Stimulated activated CD8-positive, alpha-beta memory T cell treated with anti-CD3 and anti-CD28 coated beads, Interleukin-12 subunit alpha, Interleukin-12 subunit beta, amount 100 ng/mL, for 24 hours (primary cell): ENCODE results near the gene RNF25.

Experiments used
- DNase-seq: peaks from one replicate; pipeline ENCODE4 v3.0.0-alpha.2; 2020; ENCODE audit errors: extremely low read depth

Gene RNF25

DNA sequence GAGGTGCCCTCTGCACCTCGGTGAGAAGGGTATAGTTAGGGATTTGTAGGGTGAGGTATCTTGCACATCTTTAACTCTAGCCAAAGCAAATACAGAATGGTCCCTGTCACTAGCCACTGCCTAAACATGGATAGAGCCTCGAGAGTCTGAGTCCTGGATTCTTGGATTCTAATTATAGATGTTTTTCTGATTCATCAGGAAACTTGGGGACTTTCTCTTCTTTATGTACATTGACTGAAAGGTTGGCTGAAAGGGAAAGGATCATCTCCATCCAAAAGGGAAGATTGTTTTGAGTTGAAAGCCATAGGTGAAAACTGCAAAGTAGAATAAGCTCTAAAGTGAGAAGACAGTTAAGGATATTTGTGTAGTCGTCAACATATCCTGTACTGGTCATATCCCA, 8.3 kb upstream of the RNF25 start:
- no peak for DNase-seq

DNA sequence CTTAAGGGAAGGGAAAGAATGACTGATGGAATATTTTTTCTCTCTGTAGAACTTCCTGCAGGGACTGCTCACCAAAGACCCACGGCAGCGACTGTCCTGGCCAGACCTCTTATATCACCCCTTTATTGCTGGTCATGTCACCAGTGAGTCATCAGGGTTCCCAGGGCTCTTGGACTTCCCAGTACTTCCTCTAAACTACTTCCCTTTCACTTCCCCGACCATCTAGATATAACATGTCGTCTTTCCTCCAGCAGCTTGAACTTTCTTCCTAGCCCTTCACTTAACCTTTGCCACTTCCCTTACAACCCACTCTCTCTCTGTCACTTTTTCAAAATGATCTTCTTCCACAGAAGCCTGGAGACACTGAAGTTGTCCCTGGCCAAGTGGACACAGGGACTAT, 7.3 kb upstream of the RNF25 start:
- no peak for DNase-seq

GRCh38 chr2:218671097-218671653, 627 bp downstream of the RNF25 start:
- no peak for DNase-seq

GRCh38 chr2:218664653-218665052, 7.1 kb downstream of the RNF25 start:
- DNase-seq, result no peak

GRCh38 chr2:218663901-218664300, 7.9 kb downstream of the RNF25 start:
- no peak for DNase-seq

GRCh38 chr2:218662827-218663226, 9.0 kb downstream of the RNF25 start:
- DNase-seq, result no peak

GRCh38 chr2:218662377-218662776, 9.4 kb downstream of the RNF25 start:
- DNase-seq, result no peak

- no peak for DNase-seq
Measured at GRCh38 chr2:218659988-218660358, 11.8 kb downstream of the RNF25 start.

- peak; percentile 93 for DNase-seq
Measured at GRCh38 chr2:218659258-218659987, 12.4 kb downstream of the RNF25 start, which contains the start of the genes BCS1L and ZNF142. BCS1L (plus strand) TSS chr2:218659683; CDS start chr2:218660988, 1,305 bp downstream. ZNF142 (minus strand) TSS chr2:218659623; CDS start chr2:218656429, 3,194 bp downstream.

DNA sequence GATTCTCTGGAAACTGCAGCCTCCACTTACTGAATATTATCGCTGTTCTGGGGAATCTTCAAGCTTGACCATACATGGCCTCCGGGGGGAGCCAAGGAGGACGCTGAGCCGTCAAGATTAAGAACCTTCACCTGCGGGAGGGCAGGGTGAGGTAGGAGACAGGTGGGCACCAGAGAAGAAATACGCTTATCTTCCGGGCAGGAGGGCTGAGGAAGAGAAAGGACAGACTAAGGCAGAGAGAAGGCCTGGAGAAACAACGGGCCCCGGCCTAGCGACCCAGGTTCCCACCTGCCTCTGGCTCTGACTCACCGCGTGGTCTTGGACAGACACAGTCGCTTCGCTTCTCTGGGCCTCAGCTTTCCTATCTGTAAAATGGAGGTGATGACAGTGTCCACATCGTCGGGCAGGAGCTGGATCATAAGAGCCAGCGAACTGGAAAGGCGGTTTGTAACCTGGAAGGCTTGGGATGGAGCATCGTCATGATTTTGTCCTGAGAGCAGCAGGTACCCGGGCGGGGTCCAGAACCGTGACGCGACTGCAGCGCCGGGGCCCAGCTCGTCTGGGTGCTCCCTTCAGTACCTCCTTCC, 13.0 kb downstream of the RNF25 start:
- no peak for DNase-seq

DNA sequence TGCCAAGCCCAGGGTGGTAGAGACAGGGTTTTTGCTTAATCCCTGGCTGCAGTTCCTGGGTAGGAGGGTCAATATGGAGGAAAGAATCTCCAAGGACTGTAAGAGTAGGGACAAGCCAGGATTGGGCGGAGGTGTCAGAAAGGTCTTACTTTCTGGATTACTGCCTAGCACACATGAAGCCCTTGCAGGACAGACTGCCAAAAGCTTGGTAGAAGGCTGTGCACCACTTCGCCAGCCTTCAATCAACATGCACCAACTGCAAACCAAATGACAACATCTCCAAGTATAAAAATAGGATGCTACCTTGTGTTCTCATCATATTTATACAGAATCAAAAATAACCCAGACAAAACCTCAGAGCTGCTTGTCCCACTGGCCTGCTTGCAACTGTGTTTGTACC, 16.1 kb downstream of the RNF25 start:
- no peak for DNase-seq

GRCh38 chr2:218648787-218649100, 23.1 kb downstream of the RNF25 start:
- DNase-seq, result no peak

DNA sequence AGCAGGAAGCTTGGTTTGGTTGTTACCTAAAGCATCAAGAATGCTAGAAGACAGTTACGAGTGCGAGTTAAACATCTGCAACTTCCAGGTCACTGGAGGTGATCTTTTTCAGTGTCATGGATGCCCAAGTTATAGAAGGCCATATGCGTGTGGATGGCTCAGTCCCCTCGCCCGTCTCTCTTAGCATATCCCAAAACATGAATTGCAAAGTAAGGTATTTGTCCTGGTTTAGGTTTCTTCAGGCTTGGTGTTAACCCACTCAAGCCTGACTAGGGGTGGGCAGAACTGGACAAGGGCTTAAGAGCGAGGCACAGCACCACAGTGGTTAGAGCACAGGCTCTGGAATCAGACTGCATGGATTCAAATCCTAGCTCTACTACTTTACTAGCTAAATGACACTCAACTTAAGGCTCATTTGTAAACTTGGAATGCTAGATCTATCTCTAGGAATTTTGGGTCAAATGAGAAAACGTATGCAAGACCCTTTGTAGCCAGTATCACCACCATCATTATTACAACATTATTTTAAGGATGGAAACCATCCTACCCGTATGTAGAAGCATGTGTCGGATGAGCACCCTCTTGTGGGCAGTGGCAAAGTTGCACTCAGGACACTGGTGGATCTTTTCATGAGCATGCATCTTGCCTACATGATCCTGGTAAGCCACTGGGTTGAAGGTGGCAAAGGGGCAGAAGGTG, 23.6 kb downstream of the RNF25 start:
- no peak for DNase-seq

DNA sequence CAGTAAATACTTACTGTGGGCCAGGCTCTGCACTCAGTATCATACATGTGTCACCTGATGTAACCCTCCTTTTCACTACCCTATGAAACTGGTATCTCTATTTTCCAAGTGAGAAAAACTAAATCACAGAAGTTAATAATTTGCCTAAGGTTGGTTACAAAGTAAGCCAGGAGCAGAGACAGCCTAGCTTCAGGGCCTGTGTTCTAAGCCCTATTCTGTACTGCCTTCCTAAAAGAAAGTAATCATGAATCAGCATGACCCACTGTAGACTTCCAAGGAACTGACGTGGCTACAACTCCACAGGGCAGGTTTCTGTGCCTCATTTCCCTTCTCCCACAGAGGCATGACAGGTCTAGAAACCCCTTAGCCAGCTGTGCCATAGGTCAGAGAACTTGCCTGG, 26.7 kb downstream of the RNF25 start:
- no peak for DNase-seq

GRCh38 chr2:218644721-218645120, 27.1 kb downstream of the RNF25 start:
- DNase-seq, result no peak

GRCh38 chr2:218643751-218644310, 28.0 kb downstream of the RNF25 start:
- no peak for DNase-seq

GRCh38 chr2:218642786-218643185, 29.0 kb downstream of the RNF25 start:
- DNase-seq, result no peak

DNA sequence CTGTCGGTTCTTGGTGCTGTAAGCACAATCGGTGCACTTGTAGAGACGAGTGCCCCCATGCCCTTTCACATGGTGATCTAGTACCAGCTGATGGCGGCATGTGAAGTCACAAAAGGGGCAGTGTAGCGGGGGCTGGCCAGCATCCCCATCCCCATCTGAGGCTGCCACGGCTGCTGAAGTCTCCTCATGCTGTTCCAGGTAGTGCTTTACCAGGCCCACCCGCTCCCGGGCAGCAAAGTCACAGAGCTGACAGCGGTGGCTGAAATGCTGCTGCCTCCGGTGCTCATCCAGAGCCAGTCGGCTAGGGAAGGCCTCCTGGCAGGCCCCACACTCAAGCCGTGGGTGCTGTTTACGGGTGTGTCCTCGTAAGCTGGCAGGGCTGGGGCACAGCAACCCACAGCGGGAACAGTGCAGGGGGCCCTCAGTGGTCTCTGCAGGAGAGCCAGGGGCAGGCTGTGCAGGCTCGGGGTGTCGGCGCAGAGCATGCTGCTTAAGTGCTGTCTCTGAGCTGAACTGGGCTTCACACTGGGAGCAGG, 29.6 kb downstream of the RNF25 start:
- no peak for DNase-seq

DNA sequence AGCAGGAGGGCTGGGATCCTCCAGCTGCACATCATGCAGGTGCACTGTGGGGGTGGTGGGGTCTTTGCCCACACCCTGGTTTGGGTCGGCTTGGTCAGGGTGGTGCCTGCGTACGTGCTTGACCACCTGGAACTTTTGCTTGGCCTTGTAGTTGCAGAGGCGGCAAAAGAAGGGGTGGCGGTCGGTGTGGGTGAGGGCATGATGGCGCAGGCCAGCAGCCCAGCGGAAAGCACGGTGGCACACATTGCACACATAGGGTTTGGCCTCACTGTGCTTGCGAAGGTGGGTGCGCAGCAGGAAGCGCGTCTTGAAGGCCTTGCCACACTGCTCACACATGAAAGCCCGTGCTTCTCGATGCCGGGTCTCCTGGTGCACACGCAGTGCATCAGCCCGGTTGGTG, 33.4 kb downstream of the RNF25 start:
- DNase-seq, result no peak

DNA sequence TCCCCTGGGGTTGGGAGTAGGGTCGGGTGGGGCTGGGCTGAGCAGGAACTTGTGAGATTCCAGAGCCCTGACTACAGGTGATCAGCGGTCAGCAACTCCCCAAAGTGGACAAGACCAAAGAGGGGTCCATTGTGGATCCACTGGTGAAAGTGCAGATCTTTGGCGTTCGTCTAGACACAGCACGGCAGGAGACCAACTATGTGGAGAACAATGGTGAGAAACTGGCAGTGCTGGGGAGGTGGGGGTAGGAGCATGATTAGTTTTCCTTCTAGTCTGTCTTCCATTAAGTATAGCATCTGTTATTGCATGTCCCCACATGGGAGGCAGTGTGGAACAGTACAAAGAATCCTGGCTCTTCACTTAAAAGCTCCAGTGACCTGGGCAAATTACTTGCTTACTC, 36.1 kb downstream of the RNF25 start:
- DNase-seq, result no peak

DNA sequence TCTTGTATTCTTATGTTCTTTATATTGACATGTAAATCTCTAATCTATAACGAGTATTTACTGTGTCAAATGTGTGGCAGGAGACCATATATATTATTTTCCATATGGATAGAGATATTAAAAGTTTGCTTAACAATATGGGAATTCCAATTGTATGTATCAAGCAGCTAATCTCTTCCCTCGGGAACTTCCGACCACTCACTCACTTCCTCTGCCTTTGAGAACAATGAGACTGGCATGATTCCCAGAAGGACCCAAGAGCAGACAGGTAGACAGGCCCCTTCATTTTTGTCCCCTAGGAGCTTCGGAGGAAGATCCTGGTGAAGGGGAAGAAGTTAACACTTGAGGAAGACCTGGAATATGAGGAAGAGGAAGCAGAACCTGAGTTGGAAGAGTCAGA, 40.0 kb downstream of the RNF25 start:
- no peak for DNase-seq

DNA sequence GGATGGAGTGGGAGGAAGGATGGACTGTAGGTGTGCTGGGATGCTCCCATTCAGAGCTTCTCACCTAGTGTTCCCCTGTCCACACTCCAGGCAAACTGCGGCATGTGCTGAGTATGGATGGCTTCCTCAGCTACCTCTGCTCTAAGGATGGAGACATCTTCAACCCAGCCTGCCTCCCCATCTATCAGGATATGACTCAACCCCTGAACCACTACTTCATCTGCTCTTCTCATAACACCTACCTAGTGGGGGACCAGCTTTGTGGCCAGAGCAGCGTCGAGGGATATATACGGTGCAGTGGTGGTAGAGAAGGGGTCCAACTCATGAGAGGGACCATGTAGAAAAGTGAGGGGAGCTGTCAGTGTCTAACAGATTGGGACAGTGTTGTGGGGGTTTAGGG, 43.9 kb downstream of the RNF25 start:
- no peak for DNase-seq
